Ovary (tissue), 9 donors: Measurements from ENCODE around the gene SETD6. TPM values are rescaled to one million over a fixed set of nuclear protein-coding genes. Genes with fewer than 3 reads are reported as not detected.

ENCODE experiments used
- DNase-seq, 5 donors: peaks; one replicate each; pipeline ENCODE4 v3.0.0-alpha.2; 2019 to 2020
- H3K27ac ChIP-seq, 2 donors: fragments of 200-600 bp; one replicate each; pipeline versions ENCODE4 v1.5.1 to v1.8.0; 2019 to 2022
- H3K27me3 ChIP-seq: fragments of 200-600 bp; one replicate; pipeline ENCODE4 v1.8.0; 2022
- H3K36me3 ChIP-seq: fragments of 200-600 bp; sonication (generic); one replicate; pipeline ENCODE4 v1.5.1; 2019
- H3K4me1 ChIP-seq: one replicate; pipeline ENCODE4 v1.8.1; 2013; ENCODE audit warnings: mild to moderate bottlenecking, moderate library complexity; ENCODE audit not compliant: insufficient read depth
- H3K4me3 ChIP-seq: fragments of 200-600 bp; sonication (generic); one replicate; pipeline ENCODE4 v1.5.1; 2017
- H3K9me3 ChIP-seq, 2 donors: fragments of 200-600 bp in 1 of 2; sonication (generic) in 1 of 2; one replicate each; pipeline versions ENCODE4 v1.5.1 to v1.8.1; 2013 to 2019; ENCODE audit warnings: mild to moderate bottlenecking in 1 of 2, moderate library complexity in 1 of 2
- CTCF ChIP-seq, 3 donors: fragments of 450-650 bp in 2 of 3; fragments of 200-600 bp in 1 of 3; IDR thresholded peaks; one replicate each; pipeline versions ENCODE4 v1.5.1 to v1.8.0; 2016 to 2022; ENCODE audit warnings: antibody characterized with exemption in 3 of 3, mild to moderate bottlenecking in 1 of 3
- EP300 ChIP-seq: sonication (generic); formaldehyde crosslinking; IDR thresholded peaks from one replicate; pipeline ENCODE4 v1.6.1; 2017; ENCODE audit warnings: antibody characterized with exemption
- POLR2A ChIP-seq: fragments of 450-650 bp; IDR thresholded peaks from one replicate; pipeline ENCODE4 v1.6.1; 2017; ENCODE audit warnings: antibody characterized with exemption, mild to moderate bottlenecking, moderate library complexity
- WGBS, 3 donors: extraction: QIAGEN DNeasy Blood & Tissue Kit in 1 of 3; methylation state at CpG; one replicate each; pipeline versions ENCODE4 v1.1.5 to v1.1.7; 2013 to 2017; 5-methylcytosine and 5-hydroxymethylcytosine counted together
- intact Hi-C, 4 donors: fragments of 100-400 bp; cut with DNase I; formaldehyde crosslinking; loops; one replicate each; pipeline versions ENCODE4 v1.11.0 to v1.15.1; 2022 to 2023
- polyA plus RNA-seq, 2 donors: library from polyadenylated mRNA; stranded (reverse); fragments of 200-250 nt in 1 of 2; fragments of 350-450 nt in 1 of 2; fragmentation: Illumina TruSeq in 1 of 2; extraction: RNeasy Lipid Tissue Mini Kit (QIAGEN cat#74804) in 1 of 2; gene quantifications; one replicate each; pipeline ENCODE4 v1.2.3, GENCODE V29; 2013 to 2014
- total RNA-seq, 7 donors: library from RNA; depleted of rRNA in 2 of 7; stranded (reverse); fragments of >200 nt in 2 of 7; fragmentation: NEBNext Ultra II Directional in 3 of 7; extraction: Animal tissue kit (Norgen Biotek cat#: 25700) in 3 of 7; gene quantifications; one replicate each; pipeline versions ENCODE4 v1.1.0 to v1.2.4, GENCODE V29; 2016 to 2023
- donor health status: DM: no; HTN: no; CAD: no; lungs with moderate emphysema.
- donor health status: DM: no; HTN: no; CAD: no.
- donor health status: Bipolar disorder and iron deficiency.
- donor health status: DM: yes; HTN: yes; CAD: no.
- donor health status: DM: no; HTN: no; CAD: no.
- donor health status: DM: yes; HTN: yes; CAD: no.

Gene SETD6
- total and polyA plus RNA-seq, 9 donors: 12.5 to 28.4 (median 18.9) TPM

GRCh38 chr16:58519707-58520106, 4.4 kb downstream of the SETD6 start:
- Histone ChIP-seq H3K27me3 (no peaks in the 10 kb centered on the region), H3K4me3 (no peak overlapping the region), H3K27ac (no peak overlapping the region), H3K4me1 (peaks cover 3% of the 10 kb centered on the region), H3K36me3 (no peaks in the 10 kb centered on the region), H3K9me3 (no peaks in the 10 kb centered on the region)
- TF ChIP-seq CTCF (IDR thresholded peaks at IDR 0.05): no peak
- no peak for TF ChIP-seq EP300
- no peak for TF ChIP-seq POLR2A
- intact Hi-C loops: loop anchor here in 2 of 4 donors (10.0 kb wide), 2 partner anchors 105 to 115 kb away; partner anchors contain the start of gene CNOT1 (in 1 of the 2)
- no peak for DNase-seq

DNA sequence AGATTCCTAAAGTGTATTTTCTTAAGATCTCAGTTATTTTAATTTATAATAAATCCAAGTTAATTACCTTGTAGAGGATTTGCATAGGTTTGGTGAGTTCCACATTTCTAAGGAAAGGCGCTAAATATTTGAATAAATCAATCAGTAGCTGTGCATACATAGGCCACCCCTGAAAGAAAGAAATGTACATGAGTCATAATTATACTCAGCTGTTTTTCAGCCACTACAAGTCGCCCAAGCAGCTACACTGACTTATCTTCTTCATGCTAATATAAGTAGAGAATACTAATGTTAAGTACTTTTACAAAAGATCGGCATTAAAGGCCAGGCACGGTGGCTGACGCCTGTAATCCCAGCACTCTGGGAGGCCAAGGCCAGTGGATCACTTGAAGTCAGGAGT, 14.9 kb downstream of the SETD6 start:
- no peaks in the 10 kb centered on the region for H3K27me3 ChIP-seq
- H3K4me1 ChIP-seq: no peaks in the 10 kb centered on the region
- no peaks in the 10 kb centered on the region for H3K9me3 ChIP-seq
- no peak for DNase-seq
- H3K4me3 ChIP-seq: no peak overlapping the region
- H3K27ac ChIP-seq: no peak overlapping the region
- TF ChIP-seq EP300 (no peak), POLR2A (no peak), CTCF (IDR thresholded peaks at IDR 0.05) (no peak)
- intact Hi-C loops: no loop called here
- 89 to 95% (median 89%) methylated on average over 5 of the region's 5 CpGs for WGBS, 3 donors
- H3K36me3 ChIP-seq: no peaks in the 10 kb centered on the region

DNA sequence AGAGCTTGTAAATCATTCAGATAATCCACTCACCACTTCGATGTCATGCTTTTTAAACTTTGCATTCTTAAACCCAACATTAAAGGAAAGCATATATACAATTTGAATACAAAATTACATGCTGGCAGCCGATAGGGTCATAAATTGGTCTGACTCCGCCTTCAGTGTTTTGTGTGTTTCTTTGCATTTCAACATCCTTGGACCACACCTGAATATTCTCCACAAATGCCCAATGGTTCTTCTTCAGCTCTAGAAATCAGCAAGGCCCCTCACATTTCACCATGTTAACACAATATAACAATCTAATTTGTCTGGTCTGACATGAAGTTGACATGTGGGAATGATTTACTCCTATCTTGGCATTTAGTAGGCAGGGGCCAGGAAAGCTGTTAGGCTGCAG, 17.1 kb downstream of the SETD6 start:
- no peak for DNase-seq
- TF ChIP-seq EP300 (no peak), POLR2A (no peak), CTCF (IDR thresholded peaks at IDR 0.05) (no peak)
- H3K36me3 ChIP-seq: no peaks in the 10 kb centered on the region
- intact Hi-C loops: no loop called here
- H3K4me1 ChIP-seq: no peaks in the 10 kb centered on the region
- H3K27me3 ChIP-seq: no peaks in the 10 kb centered on the region
- no peaks in the 10 kb centered on the region for H3K9me3 ChIP-seq
- no peak overlapping the region for H3K4me3 ChIP-seq
- H3K27ac ChIP-seq: no peak overlapping the region
- WGBS, 3 donors: 78 to 86% (median 85%) methylated on average over 3 of the region's 3 CpGs

GRCh38 chr16:58533751-58534470, 18.6 kb downstream of the SETD6 start:
- 92 to 93% (median 92%) methylated on average over 14 of the region's 14 CpGs for WGBS, 3 donors
- TF ChIP-seq EP300: no peak
- no peak for TF ChIP-seq CTCF (IDR thresholded peaks at IDR 0.05)
- no peak for TF ChIP-seq POLR2A
- intact Hi-C loops: no loop called here
- Histone ChIP-seq H3K27ac (no peak overlapping the region), H3K36me3 (no peaks in the 10 kb centered on the region), H3K9me3 (no peaks in the 10 kb centered on the region), H3K4me3 (no peak overlapping the region), H3K27me3 (no peaks in the 10 kb centered on the region), H3K4me1 (no peaks in the 10 kb centered on the region)
- no peak for DNase-seq
